Trophoblast cell (in vitro differentiated cells and primary cell): Measurements from ENCODE around the gene RHCG.

Source experiments
- DNase-seq, 2 donors: peaks; one replicate each; pipeline ENCODE4 v3.0.0-alpha.2; 2016
- H2AFZ ChIP-seq: 2 replicates; pipeline ENCODE4 v1.6.1; 2013; ENCODE audit warnings: low read length, moderate library complexity, mild to moderate bottlenecking; ENCODE audit not compliant: insufficient read depth, poor library complexity
- H2AK5ac ChIP-seq: 2 replicates; pipeline ENCODE4 v1.6.1; 2013; ENCODE audit warnings: mild to moderate bottlenecking, low read length
- H2BK120ac ChIP-seq: 2 replicates; pipeline ENCODE4 v1.6.1; 2013; ENCODE audit warnings: low read length, mild to moderate bottlenecking, moderate library complexity; ENCODE audit not compliant: insufficient read depth, poor library complexity
- H2BK12ac ChIP-seq: 2 replicates; pipeline ENCODE4 v1.6.1; 2013; ENCODE audit warnings: mild to moderate bottlenecking, low read length, moderate library complexity
- H2BK5ac ChIP-seq: 2 replicates; pipeline ENCODE4 v1.6.1; 2013; ENCODE audit warnings: low read length, low read depth, moderate library complexity, mild to moderate bottlenecking; ENCODE audit not compliant: poor library complexity
- H3K14ac ChIP-seq: 2 replicates; pipeline ENCODE4 v1.6.1; 2013; ENCODE audit warnings: mild to moderate bottlenecking, low read length
- H3K18ac ChIP-seq: 2 replicates; pipeline ENCODE4 v1.6.1; 2013; ENCODE audit warnings: mild to moderate bottlenecking, low read length
- H3K23ac ChIP-seq: 2 replicates; pipeline ENCODE4 v1.6.1; 2013; ENCODE audit warnings: low read length
- H3K27ac ChIP-seq: 2 replicates; pipeline ENCODE4 v1.5.1; 2013; ENCODE audit warnings: low read depth, mild to moderate bottlenecking, inconsistent platforms, low read length, moderate library complexity
- H3K27me3 ChIP-seq: 2 replicates; pipeline ENCODE4 v1.6.1; 2013; ENCODE audit warnings: inconsistent platforms, mild to moderate bottlenecking, low read length, moderate library complexity; ENCODE audit not compliant: insufficient read depth
- H3K36me3 ChIP-seq, 2 experiments: 1 replicate in 1 of 2; 2 replicates in 1 of 2; pipeline ENCODE4 v1.6.1; 2013; ENCODE audit warnings: low read length in 2 of 2, mild to moderate bottlenecking in 2 of 2, moderate library complexity in 1 of 2; ENCODE audit not compliant: insufficient read depth in 2 of 2, control insufficient read depth in 1 of 2
- H3K4ac ChIP-seq: 2 replicates; pipeline ENCODE4 v1.6.1; 2013; ENCODE audit warnings: low read depth, mild to moderate bottlenecking, low read length, moderate library complexity
- H3K4me1 ChIP-seq, 2 experiments: 1 replicate in 1 of 2; 2 replicates in 1 of 2; pipeline ENCODE4 v1.6.1; 2013; ENCODE audit warnings: low read length in 2 of 2, mild to moderate bottlenecking in 2 of 2, moderate library complexity in 1 of 2; ENCODE audit not compliant: insufficient read depth in 2 of 2, control insufficient read depth in 1 of 2
- H3K4me2 ChIP-seq: 2 replicates; pipeline ENCODE4 v1.6.1; 2013; ENCODE audit warnings: inconsistent platforms, mild to moderate bottlenecking, low read length, moderate library complexity
- H3K4me3 ChIP-seq: 2 replicates; pipeline ENCODE4 v1.5.1; 2013; ENCODE audit warnings: mild to moderate bottlenecking, low read depth, low read length, inconsistent platforms
- H3K79me1 ChIP-seq: one replicate; pipeline ENCODE4 v1.6.1; 2013; ENCODE audit warnings: low read length
- H3K79me2 ChIP-seq: 2 replicates; pipeline ENCODE4 v1.6.1; 2013; ENCODE audit warnings: low read length, mild to moderate bottlenecking; ENCODE audit not compliant: control insufficient read depth, insufficient read depth, poor library complexity
- H3K9ac ChIP-seq: 2 replicates; pipeline ENCODE4 v1.6.1; 2013; ENCODE audit warnings: mild to moderate bottlenecking, low read length
- H3K9me3 ChIP-seq: 2 replicates; pipeline ENCODE4 v1.6.1; 2013; ENCODE audit warnings: low read depth, mild to moderate bottlenecking, control low read depth, inconsistent platforms, low read length; ENCODE audit not compliant: insufficient read depth
- H4K12ac ChIP-seq: 2 replicates; pipeline ENCODE4 v1.6.1; 2013; ENCODE audit warnings: low read depth, mild to moderate bottlenecking, low read length, moderate library complexity
- H4K8ac ChIP-seq: 2 replicates; pipeline ENCODE4 v1.6.1; 2013; ENCODE audit warnings: low read depth, mild to moderate bottlenecking, low read length, moderate library complexity
- H4K91ac ChIP-seq: one replicate; pipeline ENCODE4 v1.6.1; 2013; ENCODE audit warnings: low read depth, mild to moderate bottlenecking, low read length, moderate library complexity
- WGBS: extraction: QIAGEN DNeasy Blood & Tissue Kit; methylation state at CpG from one replicate; pipeline ENCODE4 v1.1.7; 2013; ENCODE audit warnings: missing lambda C conversion rate; ENCODE audit not compliant: insufficient read length, insufficient coverage; ENCODE audit errors: extremely low coverage; 5-methylcytosine and 5-hydroxymethylcytosine counted together

Gene RHCG

DNA sequence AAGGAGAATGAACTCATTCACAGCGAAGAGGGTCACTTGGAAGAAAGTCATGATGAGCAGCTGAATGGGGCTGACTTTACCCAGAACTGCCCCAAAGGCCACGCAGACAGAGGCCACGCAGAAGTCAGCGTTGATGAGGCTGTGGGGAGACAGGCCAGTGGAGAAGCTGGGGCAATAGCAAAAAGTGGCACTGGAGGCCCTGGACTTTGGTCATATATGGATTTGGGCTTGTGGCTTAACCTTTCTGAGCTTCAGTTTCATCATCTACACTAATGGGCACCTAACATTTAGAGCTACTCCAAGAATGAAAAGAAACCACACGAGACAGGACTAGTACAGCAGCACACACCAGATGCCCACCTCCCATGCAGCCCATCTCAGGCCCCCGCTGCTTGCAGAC lies 13.3 kb downstream of the RHCG start:
- Histone ChIP-seq H3K79me2 (no peaks in the 10 kb centered on the region), H4K12ac (no peak overlapping the region), H2BK120ac (no peak overlapping the region), H3K4ac (no peak overlapping the region), H2BK5ac (no peak overlapping the region), H3K4me2 (no peak overlapping the region), H3K27me3 (no peaks in the 10 kb centered on the region), H3K36me3 (no peaks in the 10 kb centered on the region), H2AFZ (no peak overlapping the region), H3K27ac (no peak overlapping the region), H3K23ac (no peak overlapping the region), H3K4me1 (no peaks in the 10 kb centered on the region), H4K91ac (no peak overlapping the region), H3K79me1 (no peaks in the 10 kb centered on the region), H3K18ac (no peak overlapping the region), H4K8ac (no peak overlapping the region), H2BK12ac (no peak overlapping the region), H3K4me3 (no peak overlapping the region), H3K9ac (no peak overlapping the region), H3K9me3 (peaks cover 6% of the 10 kb centered on the region), H2AK5ac (no peak overlapping the region), H3K14ac (no peak overlapping the region)
- DNase-seq, result no peak
- no CpG with 5 or more reads among the region's 6 CpGs for WGBS

- Histone ChIP-seq H3K4ac (no peak overlapping the region), H3K27me3 (peaks cover 2% of the 10 kb centered on the region), H3K14ac (no peak overlapping the region), H3K23ac (no peak overlapping the region), H3K18ac (no peak overlapping the region), H2AK5ac (no peak overlapping the region), H2BK120ac (no peak overlapping the region), H3K9me3 (peaks cover 6% of the 10 kb centered on the region), H3K79me1 (no peaks in the 10 kb centered on the region), H3K4me1 (no peaks in the 10 kb centered on the region), H2AFZ (no peak overlapping the region), H3K9ac (no peak overlapping the region), H4K91ac (no peak overlapping the region), H4K12ac (no peak overlapping the region), H3K27ac (no peak overlapping the region), H3K4me3 (no peak overlapping the region), H4K8ac (no peak overlapping the region), H3K4me2 (no peak overlapping the region), H2BK5ac (no peak overlapping the region), H3K36me3 (no peaks in the 10 kb centered on the region), H2BK12ac (no peak overlapping the region), H3K79me2 (no peaks in the 10 kb centered on the region)
- no peak for DNase-seq
- WGBS, result no CpG with 5 or more reads among the region's 5 CpGs
These were observed 14.2 kb downstream of the RHCG start for GRCh38 chr15:89482139-89482538.

DNA sequence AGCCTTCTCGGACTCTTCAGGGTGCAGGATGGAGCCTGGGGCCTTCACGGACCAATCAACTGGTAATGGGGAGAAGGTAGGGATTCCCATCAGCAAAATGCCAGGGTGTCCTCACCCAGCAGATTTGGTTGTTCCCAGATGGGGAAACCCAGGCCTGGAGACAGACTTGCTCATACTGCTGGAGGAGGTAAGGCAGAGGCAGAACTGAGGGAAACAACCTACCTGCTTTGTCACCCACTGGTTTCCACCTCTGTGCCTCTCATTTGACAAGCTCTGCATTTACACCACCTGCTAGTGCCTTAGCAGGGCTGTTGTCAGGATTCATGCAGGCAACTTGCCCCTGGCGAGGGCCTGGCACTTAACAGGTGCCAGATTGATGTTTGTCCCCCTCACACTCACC lies 15.9 kb downstream of the RHCG start:
- H2BK120ac ChIP-seq, result no peak overlapping the region
- H3K18ac ChIP-seq, result no peak overlapping the region
- peaks cover 6% of the 10 kb centered on the region for H3K9me3 ChIP-seq
- no peak overlapping the region for H4K12ac ChIP-seq
- H4K8ac ChIP-seq, result no peak overlapping the region
- H3K27ac ChIP-seq, result no peak overlapping the region
- no peak overlapping the region for H4K91ac ChIP-seq
- H3K4me1 ChIP-seq, result no peaks in the 10 kb centered on the region
- H3K79me1 ChIP-seq, result no peaks in the 10 kb centered on the region
- H3K4me2 ChIP-seq, result no peak overlapping the region
- H3K9ac ChIP-seq, result no peak overlapping the region
- no peak overlapping the region for H3K14ac ChIP-seq
- no peak overlapping the region for H2AFZ ChIP-seq
- H2AK5ac ChIP-seq, result no peak overlapping the region
- H3K4ac ChIP-seq, result no peak overlapping the region
- H2BK5ac ChIP-seq, result no peak overlapping the region
- peaks cover 2% of the 10 kb centered on the region for H3K27me3 ChIP-seq
- H3K23ac ChIP-seq, result no peak overlapping the region
- no peaks in the 10 kb centered on the region for H3K79me2 ChIP-seq
- no peak overlapping the region for H2BK12ac ChIP-seq
- no peak for DNase-seq
- no CpG with 5 or more reads among the region's 3 CpGs for WGBS
- no peaks in the 10 kb centered on the region for H3K36me3 ChIP-seq
- H3K4me3 ChIP-seq, result no peak overlapping the region

DNA sequence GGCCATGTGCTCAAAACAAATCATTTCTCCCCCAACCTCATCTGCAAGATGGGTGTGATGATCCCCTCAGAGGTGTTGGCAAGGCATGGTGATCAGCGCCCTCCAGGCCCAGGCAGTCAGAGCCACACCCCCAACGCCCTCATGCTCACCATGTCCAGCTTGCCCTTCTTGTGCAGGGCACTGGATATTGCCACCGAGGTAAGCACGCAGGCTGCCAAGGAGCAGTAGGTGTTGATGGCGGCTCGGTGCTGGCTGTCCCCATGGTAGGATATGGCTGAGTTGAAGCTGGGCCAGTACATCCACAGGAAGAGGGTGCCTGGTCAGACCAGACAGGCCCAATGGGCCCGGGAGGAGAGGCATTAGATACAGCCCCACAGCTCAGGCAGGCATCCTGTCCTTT lies 17.2 kb downstream of the RHCG start:
- Histone ChIP-seq H3K27me3 (peaks cover 2% of the 10 kb centered on the region), H3K27ac (no peak overlapping the region), H2BK5ac (no peak overlapping the region), H4K8ac (no peak overlapping the region), H2BK120ac (no peak overlapping the region), H4K12ac (no peak overlapping the region), H3K4me3 (no peak overlapping the region), H3K79me2 (no peaks in the 10 kb centered on the region), H3K4me2 (no peak overlapping the region), H4K91ac (no peak overlapping the region), H3K14ac (no peak overlapping the region), H3K9ac (no peak overlapping the region), H3K79me1 (no peaks in the 10 kb centered on the region), H3K18ac (no peak overlapping the region), H3K9me3 (peaks cover 6% of the 10 kb centered on the region), H3K23ac (no peak overlapping the region), H3K36me3 (no peaks in the 10 kb centered on the region), H2BK12ac (no peak overlapping the region), H2AK5ac (no peak overlapping the region), H3K4ac (no peak overlapping the region), H2AFZ (no peak overlapping the region), H3K4me1 (no peaks in the 10 kb centered on the region)
- WGBS, result no CpG with 5 or more reads among the region's 7 CpGs
- no peak for DNase-seq
